ENCODE data around the gene TRIM54.
A peak's percentile ranks its signal among the peaks of the same experiment; 100 is the strongest.

TRIM54 gene

GRCh38 chr2:27281855-27282559, at the start of gene TRIM54:
Gene TRIM54 (plus strand): TSS chr2:27282429. CDS start chr2:27282732, 303 bp downstream.
- DNase-seq = no peak

- DNase-seq = no peak
Measured at GRCh38 chr2:27233341-27233740, 48.9 kb upstream of the TRIM54 start.

- no peak for DNase-seq
Measured at GRCh38 chr2:27236136-27236535, 46.1 kb upstream of the TRIM54 start.

GRCh38 chr2:27236626-27237025, 45.6 kb upstream of the TRIM54 start:
- DNase-seq = no peak

GRCh38 chr2:27237341-27237945, 44.8 kb upstream of the TRIM54 start:
- no peak for DNase-seq

GRCh38 chr2:27238976-27239375, 43.3 kb upstream of the TRIM54 start:
- DNase-seq = no peak

- DNase-seq = no peak
Measured at GRCh38 chr2:27240406-27240805, 41.8 kb upstream of the TRIM54 start.

- no peak for DNase-seq
Measured at GRCh38 chr2:27241761-27242613, 40.2 kb upstream of the TRIM54 start.

GRCh38 chr2:27242614-27242951, 39.6 kb upstream of the TRIM54 start:
- no peak for DNase-seq

GRCh38 chr2:27243391-27244130, 38.7 kb upstream of the TRIM54 start:
- DNase-seq = no peak

- no peak for DNase-seq
Measured at GRCh38 chr2:27245116-27245515, 37.1 kb upstream of the TRIM54 start.

GRCh38 chr2:27245626-27246025, 36.6 kb upstream of the TRIM54 start:
- no peak for DNase-seq

GRCh38 chr2:27247893-27248292, 34.3 kb upstream of the TRIM54 start:
- DNase-seq = no peak

- DNase-seq = no peak
Measured at GRCh38 chr2:27249159-27249890, 32.9 kb upstream of the TRIM54 start.

GRCh38 chr2:27249891-27250651, 32.2 kb upstream of the TRIM54 start:
- DNase-seq = peak; percentile 67

- DNase-seq = no peak
Measured at GRCh38 chr2:27250652-27251379, 31.4 kb upstream of the TRIM54 start.

GRCh38 chr2:27251766-27252165, 30.5 kb upstream of the TRIM54 start:
- DNase-seq = no peak

- no peak for DNase-seq
Measured at GRCh38 chr2:27255187-27255586, 27.0 kb upstream of the TRIM54 start.

- DNase-seq = no peak
Measured at GRCh38 chr2:27255660-27256059, 26.6 kb upstream of the TRIM54 start.

- DNase-seq = no peak
Measured at GRCh38 chr2:27256855-27257454, 25.3 kb upstream of the TRIM54 start.

GRCh38 chr2:27258051-27258450, 24.2 kb upstream of the TRIM54 start:
- no peak for DNase-seq
